GOT3 (cell line): Measurements from ENCODE around the gene TMC6.
"Not testable (repeated sequence)": the region's sequence is repeated elsewhere in the genome, so short reads cannot be mapped to it uniquely, and the experiment has no call there.

Experiments
- DNase-seq: peaks from one replicate; lab custom pipeline; 2025; ENCODE audit warnings: mixed read lengths; lab: John Stamatoyannopoulos, UW

TMC6 gene

DNA sequence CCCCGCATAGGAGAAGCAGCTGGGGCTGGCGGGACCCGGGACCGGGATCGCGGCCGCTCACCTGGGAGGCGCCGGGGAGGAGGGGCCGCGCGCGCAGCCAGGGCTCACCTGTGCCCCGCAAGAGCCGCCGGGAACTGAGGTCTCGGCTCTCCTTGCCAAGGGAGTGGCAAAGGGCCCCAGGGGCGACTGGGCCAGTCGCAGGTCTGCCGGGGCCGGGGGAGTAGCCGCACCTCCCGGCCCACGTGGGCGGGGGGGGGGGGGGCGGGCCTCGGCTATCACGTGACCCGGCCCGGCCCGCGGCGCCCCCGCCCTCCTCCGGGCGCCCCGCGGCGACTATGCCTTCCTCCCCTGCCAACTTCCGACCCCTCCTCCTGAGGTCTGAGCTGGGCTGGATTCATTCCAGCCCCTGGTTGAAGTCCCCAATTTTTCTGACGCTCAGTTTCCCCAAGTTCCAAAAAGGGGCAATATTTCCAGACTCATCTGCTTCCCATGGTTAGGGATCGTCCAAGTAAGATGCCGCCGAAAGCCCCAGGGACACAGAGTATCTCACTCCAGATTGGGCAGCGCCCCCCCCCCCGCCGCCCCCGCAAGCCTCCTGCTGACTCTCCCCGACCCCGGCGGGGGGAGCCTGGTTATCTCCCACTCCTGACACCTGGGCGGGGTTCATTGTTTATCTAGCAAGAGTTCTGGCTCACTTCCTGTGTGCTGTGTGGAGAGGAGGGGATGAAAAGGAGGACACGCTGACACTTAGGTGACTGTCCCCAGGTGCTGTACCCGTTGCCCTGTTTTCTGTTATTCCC lies at the start of gene TMC6:
Gene TMC6, minus strand, starts transcription at position 205 of the 800 bp plus-strand sequence. CDS start 1,923 bp downstream, outside the sequence.
- no peak for DNase-seq

DNA sequence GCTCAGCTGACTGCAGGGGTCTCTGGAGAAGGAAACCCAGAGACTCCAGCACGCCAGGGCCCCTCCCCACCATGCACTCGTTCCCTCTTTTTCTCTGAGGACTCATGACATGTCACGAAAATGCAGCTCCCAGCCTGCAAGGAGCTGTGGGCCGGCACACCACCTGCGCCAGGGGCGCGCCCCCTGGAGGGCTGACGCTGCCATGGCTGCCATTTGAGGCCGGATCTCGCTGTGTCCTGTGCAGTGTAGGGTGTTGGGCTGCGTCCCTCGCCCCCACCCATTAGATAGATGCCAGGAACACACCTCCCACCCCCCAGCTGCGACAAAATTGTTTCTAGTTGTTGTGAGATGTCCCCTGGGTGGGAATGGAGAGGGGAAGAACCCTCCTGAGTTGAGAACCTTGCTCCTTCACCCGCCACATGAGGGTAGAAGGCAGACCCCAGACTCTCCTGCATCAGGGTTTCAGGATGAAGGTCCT lies 48.0 kb upstream of the TMC6 start:
- DNase-seq: no peak

DNA sequence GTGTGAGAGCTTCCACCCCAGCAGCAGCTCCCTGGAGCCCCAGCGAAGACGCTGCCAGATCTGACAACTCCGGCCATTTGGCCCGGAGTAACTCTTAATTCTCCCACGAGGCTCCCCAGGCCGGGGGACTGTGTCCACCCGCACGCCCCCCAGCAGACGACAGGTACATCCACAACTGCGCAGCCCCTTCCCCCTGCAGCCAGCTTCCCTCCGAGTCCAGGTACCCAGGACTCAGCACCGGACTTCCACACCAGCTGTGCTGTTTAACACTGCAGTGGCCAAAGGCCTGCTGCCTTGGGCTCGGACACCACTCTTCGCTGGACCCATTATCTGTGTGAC lies 47.1 kb upstream of the TMC6 start:
- DNase-seq: no peak

DNA sequence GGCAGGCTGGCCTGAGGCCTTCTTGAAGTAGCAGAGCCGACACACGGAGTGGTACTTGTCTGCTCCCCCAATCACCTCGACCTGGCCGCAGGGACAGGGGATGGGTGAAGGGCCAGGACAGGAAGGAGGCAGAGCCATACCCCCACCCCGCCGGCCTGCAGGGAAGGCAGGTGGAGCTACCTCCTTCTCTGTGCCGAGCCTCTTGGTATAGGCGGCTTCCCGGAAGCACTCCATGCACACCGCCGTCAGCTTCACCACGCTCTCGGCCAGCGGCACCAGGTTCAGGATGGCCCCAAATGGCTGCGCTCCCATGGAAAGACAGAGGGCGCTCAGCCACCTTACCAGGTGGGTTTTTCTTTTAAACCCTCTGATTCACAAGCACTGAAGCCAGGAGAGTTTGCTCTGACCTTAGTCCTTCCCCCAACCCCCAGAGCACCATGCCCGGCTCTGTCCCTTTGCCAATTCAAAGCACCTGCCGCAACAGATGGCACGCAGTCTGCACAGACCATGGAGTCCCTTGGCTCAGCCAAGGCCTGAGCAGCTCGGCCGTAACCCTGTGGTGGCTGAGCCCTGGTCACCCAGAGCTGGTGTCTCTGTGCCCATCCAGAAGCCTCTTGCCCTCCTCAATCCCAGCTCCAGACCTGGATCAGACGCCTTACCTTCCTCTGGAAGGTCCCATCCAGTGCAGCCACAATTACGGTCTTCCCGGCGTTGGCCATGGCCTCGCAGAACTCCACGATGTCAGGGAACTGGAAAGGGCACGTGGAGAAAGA lies 46.5 kb upstream of the TMC6 start:
- DNase-seq: no peak

- DNase-seq: no peak
Observed at GRCh38 chr17:78174346-78174869, 45.9 kb upstream of the TMC6 start.

DNA sequence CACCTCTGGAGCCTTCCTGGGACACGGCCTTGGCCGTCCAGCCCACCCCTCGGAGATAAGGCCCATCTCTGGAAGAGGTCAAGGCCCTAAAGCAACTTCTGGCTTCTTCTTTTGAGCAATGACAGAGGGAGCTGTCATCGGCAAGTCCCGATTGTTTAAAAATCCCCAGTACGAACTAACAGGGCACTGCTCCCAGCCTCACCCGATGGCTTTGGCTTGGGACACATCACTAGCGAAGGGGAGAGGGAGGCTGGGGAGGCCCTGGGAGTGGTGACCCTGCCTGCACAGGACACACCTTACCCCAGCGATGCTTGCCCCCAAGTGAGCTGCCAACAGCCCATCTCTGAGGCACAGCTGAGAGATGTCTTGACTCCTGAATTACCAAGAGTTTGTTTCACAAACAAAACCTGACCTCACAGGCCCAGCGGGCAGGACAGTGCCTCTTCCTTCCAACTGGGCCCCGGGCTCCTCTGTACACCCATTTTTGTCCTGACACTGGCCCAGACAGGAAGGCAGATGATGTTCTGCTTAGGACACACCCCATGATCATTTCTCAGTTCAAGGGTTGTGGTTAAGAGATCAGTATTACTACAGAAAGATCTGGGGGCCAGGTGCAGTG lies 44.7 kb upstream of the TMC6 start:
- no peak for DNase-seq

DNA sequence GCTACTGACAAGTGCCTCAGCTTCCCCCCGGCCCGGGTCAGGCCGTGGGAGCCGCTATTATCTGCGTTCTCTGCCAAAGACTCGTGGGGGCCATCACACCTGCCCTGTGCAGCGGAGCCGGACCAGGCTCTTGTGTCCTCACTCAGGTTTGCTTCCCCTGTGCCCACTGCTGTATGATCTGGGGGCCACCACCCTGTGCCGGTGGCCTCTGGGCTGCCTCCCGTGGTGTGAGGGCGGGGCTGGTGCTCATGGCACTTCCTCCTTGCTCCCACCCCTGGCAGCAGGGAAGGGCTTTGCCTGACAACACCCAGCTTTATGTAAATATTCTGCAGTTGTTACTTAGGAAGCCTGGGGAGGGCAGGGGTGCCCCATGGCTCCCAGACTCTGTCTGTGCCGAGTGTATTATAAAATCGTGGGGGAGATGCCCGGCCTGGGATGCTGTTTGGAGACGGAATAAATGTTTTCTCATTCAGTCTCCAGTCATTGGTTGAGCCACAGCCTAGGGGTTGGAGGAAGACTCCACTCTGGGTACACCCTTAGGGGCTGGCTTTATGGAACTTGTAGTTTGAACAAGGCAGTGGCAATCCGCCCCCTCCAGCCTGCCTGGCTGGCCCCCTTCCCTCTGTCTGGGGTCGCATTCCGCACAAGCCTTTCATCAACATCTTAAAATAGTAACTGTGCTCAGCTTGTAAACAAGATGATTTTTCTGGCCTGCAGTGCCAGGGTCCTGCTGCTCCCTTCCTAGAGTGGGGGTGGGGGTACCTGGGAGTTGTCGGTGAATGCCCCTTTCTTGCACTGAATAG lies 43.9 kb upstream of the TMC6 start:
- no peak for DNase-seq

DNA sequence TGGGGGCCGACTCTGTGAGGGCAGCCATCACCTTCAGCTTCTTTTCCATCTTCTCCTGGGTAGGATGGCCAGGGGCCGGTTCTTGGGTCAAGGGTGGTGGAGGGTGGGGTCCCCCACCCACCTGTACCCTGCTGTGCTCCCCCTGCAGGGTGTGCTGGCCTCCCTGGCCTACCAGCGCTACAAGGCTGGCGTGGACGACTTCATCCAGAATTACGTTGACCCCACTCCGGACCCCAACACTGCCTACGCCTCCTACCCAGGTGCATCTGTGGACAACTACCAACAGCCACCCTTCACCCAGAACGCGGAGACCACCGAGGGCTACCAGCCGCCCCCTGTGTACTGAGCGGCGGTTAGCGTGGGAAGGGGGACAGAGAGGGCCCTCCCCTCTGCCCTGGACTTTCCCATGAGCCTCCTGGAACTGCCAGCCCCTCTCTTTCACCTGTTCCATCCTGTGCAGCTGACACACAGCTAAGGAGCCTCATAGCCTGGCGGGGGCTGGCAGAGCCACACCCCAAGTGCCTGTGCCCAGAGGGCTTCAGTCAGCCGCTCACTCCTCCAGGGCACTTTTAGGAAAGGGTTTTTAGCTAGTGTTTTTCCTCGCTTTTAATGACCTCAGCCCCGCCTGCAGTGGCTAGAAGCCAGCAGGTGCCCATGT lies 43.2 kb upstream of the TMC6 start:
- not testable (repeated sequence) for DNase-seq

- DNase-seq: no peak
Observed at GRCh38 chr17:78170692-78171590, 42.4 kb upstream of the TMC6 start.

DNA sequence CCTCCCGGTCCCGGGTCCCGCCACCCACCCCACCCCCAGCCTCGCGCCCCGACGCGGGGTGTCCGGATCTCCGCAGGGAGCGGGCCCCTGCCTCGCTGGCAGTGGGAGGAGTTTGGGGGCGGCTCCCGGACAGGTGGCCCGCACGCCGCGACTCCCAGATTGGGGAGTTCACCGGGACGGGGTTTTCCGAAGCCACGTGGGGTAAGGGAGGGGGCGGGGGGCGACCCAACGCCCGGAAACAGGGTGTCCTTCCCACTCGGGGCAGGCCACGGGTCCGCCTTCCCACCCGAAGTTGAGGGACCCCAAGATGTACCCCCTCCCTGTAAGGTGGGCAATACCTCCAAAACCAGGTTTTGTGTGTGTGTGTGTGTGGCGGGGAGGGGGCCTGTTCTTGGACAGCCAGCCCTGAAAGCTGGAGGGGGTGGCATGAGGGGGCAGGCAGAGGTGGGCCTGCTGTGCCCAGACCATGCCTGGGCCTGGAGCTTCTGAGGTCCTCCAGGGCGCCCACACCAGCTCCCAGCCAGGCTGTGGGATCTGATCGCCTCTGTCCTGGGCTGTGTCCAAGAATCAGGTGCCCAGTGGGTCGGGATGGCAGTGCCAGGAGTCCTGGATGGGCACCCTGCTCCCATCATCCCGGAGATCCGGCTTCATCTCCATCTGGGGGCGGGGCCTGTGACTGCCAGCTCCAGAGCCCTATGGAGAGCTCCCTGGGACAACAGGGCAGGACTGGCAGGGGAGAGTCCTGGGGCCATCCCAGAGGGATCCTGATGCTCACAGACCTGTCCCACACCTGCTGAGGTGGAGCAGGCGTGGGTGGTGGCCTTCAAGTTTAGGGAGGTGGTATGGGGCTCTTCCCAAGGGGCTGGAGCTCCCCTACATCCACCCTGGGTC lies 40.6 kb upstream of the TMC6 start:
- no peak for DNase-seq

- DNase-seq: peak; percentile 12
Observed at GRCh38 chr17:78168242-78168902, 39.8 kb upstream of the TMC6 start, which contains the start of gene SYNGR2. SYNGR2 (plus strand) TSS chr17:78168581; CDS start chr17:78168617, 36 bp downstream.

DNA sequence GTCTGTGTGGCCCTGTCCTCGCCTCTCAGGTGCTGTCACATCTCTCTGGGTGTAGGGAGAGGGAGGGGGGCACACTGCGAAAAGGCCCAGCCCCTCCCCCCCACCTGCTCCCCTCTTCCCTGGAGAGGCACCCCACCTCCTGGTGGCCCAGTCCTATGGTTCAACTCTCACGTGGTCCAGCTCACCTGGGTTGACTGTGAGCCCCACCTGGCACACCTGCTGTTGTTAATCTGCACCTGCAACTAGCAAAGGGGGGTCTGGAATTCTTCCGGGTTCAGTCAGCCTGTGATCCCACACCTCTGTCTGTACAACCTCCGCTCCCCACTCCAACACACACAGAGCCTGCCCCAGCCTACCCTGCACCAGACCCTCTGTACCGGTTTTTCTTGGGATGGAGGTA lies 37.9 kb upstream of the TMC6 start:
- no peak for DNase-seq

DNA sequence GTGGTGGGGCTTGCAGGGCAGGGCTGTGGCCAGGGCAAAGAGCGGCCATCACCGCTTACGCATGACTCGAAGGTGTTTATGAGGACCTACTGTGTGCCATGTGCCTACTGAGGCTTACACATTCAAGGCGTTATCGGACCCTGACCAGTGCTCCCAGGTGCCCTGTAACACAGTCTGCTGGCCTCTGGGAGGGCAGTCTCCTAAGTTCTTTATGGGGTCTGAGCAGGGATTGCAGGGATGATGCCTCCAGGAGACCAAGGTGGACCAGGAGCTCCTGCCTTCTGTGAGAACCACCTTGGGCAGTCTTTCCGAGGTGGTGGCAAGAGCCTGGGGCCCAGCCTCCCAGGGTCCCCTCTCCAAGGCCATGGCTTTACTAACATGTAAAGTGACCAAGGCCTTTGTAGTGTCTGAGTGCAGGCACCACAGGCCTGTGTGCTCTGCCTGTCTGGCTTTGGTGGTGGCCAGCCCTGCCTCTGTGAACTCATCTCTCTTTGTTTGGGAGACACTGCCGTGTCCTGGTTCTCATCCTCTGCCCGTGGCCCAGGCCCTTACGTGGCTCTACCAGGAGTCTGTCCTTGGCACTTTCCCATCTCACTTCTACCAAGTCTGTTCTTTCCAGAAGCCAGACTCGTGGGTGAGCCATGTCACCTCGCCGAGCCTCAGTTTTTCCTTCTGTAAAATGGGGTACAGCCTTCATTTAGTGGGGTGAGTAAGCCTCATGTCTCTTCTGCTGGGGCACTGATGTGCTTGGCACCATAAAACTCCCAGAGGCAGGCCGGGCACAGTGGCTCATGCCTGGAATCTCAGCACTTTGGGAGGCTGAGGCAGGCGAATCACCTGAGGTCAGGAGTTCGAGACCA lies 36.4 kb upstream of the TMC6 start:
- DNase-seq: no peak

- DNase-seq: no peak
Observed at GRCh38 chr17:78163881-78164747, 35.6 kb upstream of the TMC6 start.

GRCh38 chr17:78159575-78160158 lies 31.1 kb upstream of the TMC6 start:
- DNase-seq: no peak
